GM10266 (cell line): ENCODE data around the gene ESRRA.

Source experiments
- DNase-seq: peaks from one replicate; pipeline ENCODE4 v3.0.0; 2012; ENCODE audit errors: extremely low spot score
- CTCF ChIP-seq: IDR thresholded peaks from 2 replicates; pipeline ENCODE4 v1.5.1; 2012; ENCODE audit warnings: mild to moderate bottlenecking, low read depth; ENCODE audit not compliant: control insufficient read depth, insufficient read depth; ENCODE audit errors: missing control alignments

Gene ESRRA

GRCh38 chr11:64358536-64358906 lies 53.2 kb downstream of the ESRRA start:
- TF ChIP-seq CTCF = no peak
- peak; percentile 50 for DNase-seq

GRCh38 chr11:64358907-64359711 lies 53.8 kb downstream of the ESRRA start, which contains the start of gene RPS6KA4:
TSS of gene RPS6KA4 (plus strand) at chr11:64359162. CDS start at chr11:64359236, 74 bp downstream.
- TF ChIP-seq CTCF = no peak
- peak; percentile 96 for DNase-seq

GRCh38 chr11:64359712-64360445 lies 54.6 kb downstream of the ESRRA start:
- DNase-seq = peak; percentile 68
- peak; percentile 45 for TF ChIP-seq CTCF

- peak; percentile 33 for DNase-seq
Observed at GRCh38 chr11:64360448-64360921, 55.2 kb downstream of the ESRRA start.

GRCh38 chr11:64361659-64362058 lies 56.3 kb downstream of the ESRRA start:
- no peak for TF ChIP-seq CTCF

More at GRCh38 chr11:64360448-64360921, 55.2 kb downstream of the ESRRA start:
- TF ChIP-seq CTCF = no peak

GRCh38 chr11:64362339-64362738 lies 57.0 kb downstream of the ESRRA start:
- no peak for TF ChIP-seq CTCF
- DNase-seq = no peak

More at GRCh38 chr11:64361659-64362058, 56.3 kb downstream of the ESRRA start:
- no peak for DNase-seq
